Suprapubic skin (tissue), 4 donors: Measurements from ENCODE around the gene SLC6A7. TPM values are rescaled to one million over a fixed set of nuclear protein-coding genes. Genes with fewer than 3 reads are reported as not detected.

Experiments
- DNase-seq, 2 donors: peaks; one replicate each; pipeline ENCODE4 v3.0.0-alpha.2; 2019; ENCODE audit warnings: low spot score in 2 of 2
- H3K27ac ChIP-seq: fragments of 200-600 bp; sonication (generic); one replicate; pipeline ENCODE4 v1.5.1; 2019
- H3K27me3 ChIP-seq: fragments of 200-600 bp; sonication (generic); one replicate; pipeline ENCODE4 v1.5.1; 2019
- H3K36me3 ChIP-seq: fragments of 200-600 bp; sonication (generic); one replicate; pipeline ENCODE4 v1.5.1; 2019
- H3K4me1 ChIP-seq: fragments of 200-600 bp; sonication (generic); one replicate; pipeline ENCODE4 v1.5.1; 2019
- H3K4me3 ChIP-seq: fragments of 200-600 bp; sonication (generic); one replicate; pipeline ENCODE4 v1.5.1; 2019; ENCODE audit warnings: mild to moderate bottlenecking
- H3K9me3 ChIP-seq: fragments of 200-600 bp; sonication (generic); one replicate; pipeline ENCODE4 v1.5.1; 2019
- CTCF ChIP-seq, 2 donors: fragments of 200-600 bp in 1 of 2; fragments of 450-650 bp in 1 of 2; sonication (generic) in 1 of 2; IDR thresholded peaks; one replicate each; pipeline ENCODE4 v1.5.1; 2016 to 2019; ENCODE audit warnings: antibody characterized with exemption in 2 of 2, mild to moderate bottlenecking in 1 of 2, moderate library complexity in 1 of 2
- EP300 ChIP-seq: sonication (generic); formaldehyde crosslinking; IDR thresholded peaks from one replicate; pipeline ENCODE4 v1.6.1; 2017; ENCODE audit warnings: antibody characterized with exemption
- POLR2A ChIP-seq, 2 donors: fragments of 450-650 bp; IDR thresholded peaks; one replicate each; pipeline ENCODE4 v1.6.1; 2017; ENCODE audit warnings: antibody characterized with exemption in 2 of 2, mild to moderate bottlenecking in 2 of 2, moderate library complexity in 2 of 2
- POLR2AphosphoS5 ChIP-seq, 3 donors: sonication (generic); formaldehyde crosslinking; IDR thresholded peaks; one replicate each; pipeline ENCODE4 v1.6.1; 2017; ENCODE audit warnings: antibody characterized with exemption in 3 of 3
- WGBS: methylation state at CpG from one replicate; pipeline ENCODE4 v1.1.5; 2018; 5-methylcytosine and 5-hydroxymethylcytosine counted together
- total RNA-seq, 4 donors: library from RNA; depleted of rRNA; stranded (reverse); fragments of >200 nt; gene quantifications; one replicate each; pipeline ENCODE4 v1.1.0, GENCODE V29; 2016

The SLC6A7 gene
- total RNA-seq, 4 donors from 2014 or later, result not detected

GRCh38 chr5:150173161-150173560 is 16.7 kb upstream of the SLC6A7 start:
- Histone ChIP-seq H3K36me3 (no peaks in the 10 kb centered on the region), H3K27ac (no peak overlapping the region), H3K9me3 (no peaks in the 10 kb centered on the region), H3K4me1 (peaks cover 10% of the 10 kb centered on the region), H3K27me3 (peaks cover under 1% of the 10 kb centered on the region), H3K4me3 (no peak overlapping the region)
- no peak for DNase-seq
- TF ChIP-seq POLR2A (IDR thresholded peaks at IDR 0.05), result no peak
- no peak for TF ChIP-seq CTCF (IDR thresholded peaks at IDR 0.05)
- no peak for TF ChIP-seq POLR2AphosphoS5 (IDR thresholded peaks at IDR 0.05)
- no peak for TF ChIP-seq EP300
- 82% methylated on average over 3 of the region's 3 CpGs for WGBS

- no peak overlapping the region for H3K4me3 ChIP-seq
- no peaks in the 10 kb centered on the region for H3K27me3 ChIP-seq
- H3K9me3 ChIP-seq, result no peaks in the 10 kb centered on the region
- peaks cover 10% of the 10 kb centered on the region for H3K4me1 ChIP-seq
- no peak overlapping the region for H3K27ac ChIP-seq
- DNase-seq, result no peak
- WGBS, result 73% methylated on average over 6 of the region's 6 CpGs
- TF ChIP-seq POLR2AphosphoS5 (IDR thresholded peaks at IDR 0.05), result no peak
- no peak for TF ChIP-seq POLR2A (IDR thresholded peaks at IDR 0.05)
- no peak for TF ChIP-seq EP300
- no peaks in the 10 kb centered on the region for H3K36me3 ChIP-seq
Observed at GRCh38 chr5:150174285-150174684, 15.6 kb upstream of the SLC6A7 start.

GRCh38 chr5:150175076-150175475 is 14.8 kb upstream of the SLC6A7 start:
- no peak for TF ChIP-seq POLR2AphosphoS5 (IDR thresholded peaks at IDR 0.05)
- no peak for TF ChIP-seq EP300
- no peak for TF ChIP-seq CTCF (IDR thresholded peaks at IDR 0.05)
- TF ChIP-seq POLR2A (IDR thresholded peaks at IDR 0.05), result no peak
- DNase-seq, result no peak
- H3K36me3 ChIP-seq, result no peaks in the 10 kb centered on the region
- H3K27ac ChIP-seq, result no peak overlapping the region
- H3K4me1 ChIP-seq, result peaks cover 18% of the 10 kb centered on the region
- H3K4me3 ChIP-seq, result no peak overlapping the region
- no peaks in the 10 kb centered on the region for H3K9me3 ChIP-seq
- 52% methylated on average over 1 of the region's 1 CpG for WGBS
- no peaks in the 10 kb centered on the region for H3K27me3 ChIP-seq

GRCh38 chr5:150175536-150175935 is 14.3 kb upstream of the SLC6A7 start:
- Histone ChIP-seq H3K4me3 (no peak overlapping the region), H3K27me3 (no peaks in the 10 kb centered on the region), H3K36me3 (no peaks in the 10 kb centered on the region), H3K27ac (no peak overlapping the region), H3K9me3 (no peaks in the 10 kb centered on the region), H3K4me1 (peaks cover 21% of the 10 kb centered on the region)
- TF ChIP-seq CTCF (IDR thresholded peaks at IDR 0.05), result peak in 1 of 2 donors; percentile 19
- TF ChIP-seq POLR2AphosphoS5 (IDR thresholded peaks at IDR 0.05), result no peak
- no peak for TF ChIP-seq POLR2A (IDR thresholded peaks at IDR 0.05)
- WGBS, result 62% methylated on average over 4 of the region's 5 CpGs
- DNase-seq, result no peak

GRCh38 chr5:150176745-150177477 is 13.0 kb upstream of the SLC6A7 start:
- no peak for TF ChIP-seq POLR2AphosphoS5 (IDR thresholded peaks at IDR 0.05)
- no peak for TF ChIP-seq EP300
- no peak for TF ChIP-seq POLR2A (IDR thresholded peaks at IDR 0.05)
- no peak for TF ChIP-seq CTCF (IDR thresholded peaks at IDR 0.05)

More at GRCh38 chr5:150176745-150177477, 13.0 kb upstream of the SLC6A7 start:
- Histone ChIP-seq H3K4me1 (peaks cover 35% of the 10 kb centered on the region), H3K9me3 (no peaks in the 10 kb centered on the region), H3K36me3 (no peaks in the 10 kb centered on the region), H3K27me3 (no peaks in the 10 kb centered on the region), H3K27ac (no peak overlapping the region), H3K4me3 (no peak overlapping the region)
- 87% methylated on average over 6 of the region's 8 CpGs for WGBS
- no peak for DNase-seq
